ENCODE data around the gene RFX8. TPM values are rescaled to one million over a fixed set of nuclear protein-coding genes. Genes with fewer than 3 reads are reported as not detected.
A peak's percentile ranks its signal among the peaks of the same experiment; 100 is the strongest.

Gene RFX8
- total RNA-seq, 4 donors from 2014 or later: 2.6 to 3.9 TPM; not detected in 2

GRCh38 chr2:101502095-101502494, 27.2 kb upstream of the RFX8 start:
- no peak for TF ChIP-seq CTCF (IDR thresholded peaks at IDR 0.05)
- ATAC-seq (ENCODE audit: low FRiP score) (no peak), DNase-seq (ENCODE audit: low spot score) (no peak)

- TF ChIP-seq CTCF (IDR thresholded peaks at IDR 0.05): no peak
- DNase-seq (ENCODE audit: low spot score) (no peak), ATAC-seq (ENCODE audit: low FRiP score) (peak; percentile 16)
Measured at GRCh38 chr2:101501443-101501842, 26.5 kb upstream of the RFX8 start.

- ATAC-seq (ENCODE audit: low FRiP score) (peak; percentile 81), DNase-seq (ENCODE audit: low spot score) (no peak)
- no peak for TF ChIP-seq CTCF (IDR thresholded peaks at IDR 0.05)
Measured at GRCh38 chr2:101500860-101501259, 25.9 kb upstream of the RFX8 start.

GRCh38 chr2:101500180-101500579, 25.3 kb upstream of the RFX8 start:
- no peak for TF ChIP-seq CTCF (IDR thresholded peaks at IDR 0.05)
- no peak for ATAC-seq (ENCODE audit: low FRiP score)
- no peak for DNase-seq (ENCODE audit: low spot score)

- DNase-seq (ENCODE audit: low spot score) (no peak), ATAC-seq (ENCODE audit: low FRiP score) (no peak)
- TF ChIP-seq CTCF (IDR thresholded peaks at IDR 0.05): no peak
Measured at GRCh38 chr2:101496279-101496678, 21.4 kb upstream of the RFX8 start.

- ATAC-seq (ENCODE audit: low FRiP score) (no peak), DNase-seq (ENCODE audit: low spot score) (no peak)
- no peak for TF ChIP-seq CTCF (IDR thresholded peaks at IDR 0.05)
Measured at GRCh38 chr2:101492936-101493473, 18.1 kb upstream of the RFX8 start.

GRCh38 chr2:101486994-101487393, 12.1 kb upstream of the RFX8 start:
- no peak for DNase-seq (ENCODE audit: low spot score)
- TF ChIP-seq CTCF (IDR thresholded peaks at IDR 0.05): no peak

More at GRCh38 chr2:101486994-101487393, 12.1 kb upstream of the RFX8 start:
- no peak for ATAC-seq (ENCODE audit: low FRiP score)
